ENCODE data around the gene RUVBL1.
A peak's percentile ranks its signal among the peaks of the same experiment; 100 is the strongest.
"Not testable (repeated sequence)": the region's sequence is repeated elsewhere in the genome, so short reads cannot be mapped to it uniquely, and the experiment has no call there.

RUVBL1 gene

DNA sequence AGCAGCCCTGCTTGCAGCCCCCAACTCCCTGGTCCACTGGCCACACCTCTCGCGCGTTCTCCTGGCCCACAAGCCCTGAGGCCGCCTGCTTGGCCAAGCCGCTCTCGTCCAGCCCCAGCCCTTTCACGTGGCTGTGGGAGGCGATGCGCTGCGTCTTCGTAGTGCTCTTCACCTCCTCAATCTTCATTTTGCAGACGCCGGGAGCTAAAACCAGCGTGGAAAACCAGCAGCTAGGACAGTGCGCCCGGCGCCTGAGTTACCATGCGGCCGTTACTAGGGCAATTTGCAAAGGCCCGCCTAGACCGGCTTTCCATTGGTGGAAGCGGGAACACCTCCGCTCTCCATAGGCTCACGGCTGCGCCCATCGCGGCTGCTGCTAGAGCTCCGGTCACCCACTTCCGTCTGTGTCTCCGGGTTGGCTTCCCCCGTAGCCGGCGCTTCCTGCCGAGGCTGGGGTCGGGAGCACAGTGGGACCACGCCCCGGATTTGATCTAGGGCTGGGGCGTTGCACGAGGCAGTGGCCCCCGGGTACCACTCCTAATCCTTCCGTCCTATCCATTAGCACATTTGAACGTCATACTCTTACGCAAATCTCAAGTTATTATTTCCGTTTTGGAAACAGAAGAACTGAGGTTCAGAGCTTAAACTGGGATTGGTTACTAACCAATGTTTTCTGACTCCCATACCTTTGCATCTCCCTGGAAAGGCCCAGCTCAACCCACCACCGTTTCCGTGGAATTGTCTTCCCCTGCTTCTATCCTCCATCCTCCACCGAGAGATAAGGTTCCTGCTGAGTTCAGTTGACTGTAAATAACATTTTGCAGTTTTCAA is at the start of gene RUVBL1:
RUVBL1 (minus strand) TSS at position 275 of the 831 bp plus-strand sequence; CDS start at position 187, 88 bp downstream.
- DNase-seq (ENCODE audit: low read depth), result peak; percentile 89

DNA sequence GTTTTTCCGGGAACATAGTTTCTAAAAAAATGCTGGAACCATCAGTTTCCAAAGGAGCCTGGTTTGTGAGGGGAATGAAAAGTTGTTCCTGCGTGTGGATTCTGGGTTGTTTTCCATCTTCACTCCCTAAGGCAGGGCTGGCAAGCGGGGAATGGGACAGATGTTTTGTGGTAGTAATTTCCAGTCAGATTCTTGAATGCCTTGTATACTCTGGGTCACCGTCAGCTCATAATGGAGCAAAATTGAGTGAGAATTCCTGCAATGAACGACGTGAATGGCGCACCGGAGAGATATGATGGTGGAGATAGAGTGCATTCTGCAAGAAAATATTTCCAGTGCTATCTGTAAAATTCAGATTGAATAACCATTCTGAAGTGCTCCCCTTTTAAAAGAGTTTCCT is 49.6 kb upstream of the RUVBL1 start:
- DNase-seq (ENCODE audit: low read depth), result no peak

DNA sequence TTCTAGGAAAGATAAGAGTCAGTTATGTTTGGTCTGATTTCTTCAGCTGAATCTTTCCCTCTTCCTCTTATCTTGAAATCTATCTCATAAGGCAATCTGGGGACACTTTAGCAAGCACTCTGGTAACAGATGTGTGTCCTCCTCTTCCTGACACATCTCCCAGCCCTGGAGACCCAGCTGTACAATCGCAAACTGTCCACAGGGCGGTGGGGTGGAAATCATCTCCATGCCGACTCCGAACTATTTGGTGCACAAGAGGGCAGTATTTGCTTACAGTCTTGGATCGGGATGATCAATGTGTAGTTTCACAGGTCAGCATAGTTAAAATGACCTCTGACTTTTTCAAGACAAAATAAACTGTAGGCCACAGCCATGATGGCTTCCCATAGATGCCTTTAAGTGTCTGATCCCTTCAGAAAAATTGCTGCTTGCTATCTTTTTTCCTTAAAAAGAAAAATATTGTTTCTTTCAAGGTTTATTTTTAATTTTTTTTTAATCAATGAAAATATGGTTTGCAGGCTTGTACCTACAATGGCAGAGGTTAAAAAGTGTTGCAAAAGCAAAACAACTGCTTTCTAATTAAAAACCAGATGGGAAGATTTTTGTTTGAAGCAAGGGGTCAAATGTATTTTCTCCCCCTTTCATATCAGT is 47.4 kb upstream of the RUVBL1 start:
- no peak for DNase-seq (ENCODE audit: low read depth)

DNA sequence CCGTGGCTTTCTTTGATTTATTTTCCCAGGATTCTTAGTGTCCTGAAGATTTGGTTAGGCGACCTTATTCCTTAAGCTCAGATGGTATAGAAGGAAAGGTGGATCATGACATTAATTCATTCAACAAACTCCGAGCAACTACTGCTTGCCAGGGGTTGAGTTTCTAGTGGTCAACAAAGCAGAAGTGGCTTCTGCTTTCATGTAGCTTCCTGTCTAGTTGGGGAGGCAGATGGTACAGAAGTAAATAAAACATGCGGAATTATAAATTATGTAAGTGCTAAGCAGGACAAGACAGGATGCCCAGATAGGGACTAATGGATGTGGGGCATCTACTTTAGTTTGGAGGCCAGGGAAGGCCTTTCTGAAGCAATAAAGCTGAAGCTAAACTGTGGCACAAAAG is 45.2 kb upstream of the RUVBL1 start:
- no peak for DNase-seq (ENCODE audit: low read depth)

DNA sequence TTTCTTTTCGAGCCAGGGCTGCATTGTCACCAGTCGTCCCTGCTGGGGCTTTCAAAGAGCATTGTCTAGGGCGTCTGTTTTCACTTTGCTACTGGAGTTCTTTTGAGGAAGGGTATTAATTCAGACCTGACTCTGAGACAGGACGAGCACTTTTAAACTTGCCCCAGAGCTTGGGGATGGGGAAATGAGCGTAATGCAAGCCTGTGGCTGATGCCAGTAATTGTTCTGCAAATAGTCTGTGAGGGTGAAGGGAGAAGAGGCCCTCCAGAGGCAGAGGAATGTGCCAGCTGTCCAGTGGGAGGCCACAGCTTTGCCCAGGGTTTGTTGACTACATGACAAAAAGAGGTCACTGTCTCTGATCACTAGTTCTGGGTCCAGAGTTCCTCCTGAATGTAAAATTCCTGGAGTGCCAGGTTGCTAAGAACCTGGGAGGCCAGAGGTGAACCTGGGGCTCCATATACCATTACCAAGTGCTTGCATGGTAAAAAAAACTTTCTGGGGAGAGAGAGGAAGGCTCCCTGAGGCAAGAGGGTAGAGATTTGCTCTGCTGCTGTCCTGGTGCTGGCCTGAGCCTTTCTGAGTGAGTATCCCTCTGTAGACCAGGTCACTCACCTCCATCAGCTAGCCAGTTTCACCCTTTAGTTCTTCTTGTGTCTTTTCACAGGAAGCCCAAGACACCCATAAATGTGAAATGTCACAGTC is 44.5 kb upstream of the RUVBL1 start:
- no peak for DNase-seq (ENCODE audit: low read depth)

DNA sequence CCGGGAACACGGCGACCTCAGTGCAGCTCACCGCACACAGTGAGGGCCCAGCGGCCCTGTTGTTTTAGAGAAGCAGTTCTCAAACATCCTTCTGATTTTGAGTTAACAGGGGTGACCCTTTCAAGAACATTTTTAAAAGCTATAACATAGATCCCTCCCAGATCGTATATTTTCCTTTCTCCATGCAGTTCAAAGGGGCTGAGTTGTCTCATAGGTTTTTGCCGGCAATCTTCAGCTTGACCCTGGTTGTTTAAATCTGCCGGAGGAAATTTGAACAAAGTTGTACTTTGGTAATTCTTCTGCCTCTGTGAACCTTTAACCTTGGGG is 44.0 kb upstream of the RUVBL1 start:
- no peak for DNase-seq (ENCODE audit: low read depth)

DNA sequence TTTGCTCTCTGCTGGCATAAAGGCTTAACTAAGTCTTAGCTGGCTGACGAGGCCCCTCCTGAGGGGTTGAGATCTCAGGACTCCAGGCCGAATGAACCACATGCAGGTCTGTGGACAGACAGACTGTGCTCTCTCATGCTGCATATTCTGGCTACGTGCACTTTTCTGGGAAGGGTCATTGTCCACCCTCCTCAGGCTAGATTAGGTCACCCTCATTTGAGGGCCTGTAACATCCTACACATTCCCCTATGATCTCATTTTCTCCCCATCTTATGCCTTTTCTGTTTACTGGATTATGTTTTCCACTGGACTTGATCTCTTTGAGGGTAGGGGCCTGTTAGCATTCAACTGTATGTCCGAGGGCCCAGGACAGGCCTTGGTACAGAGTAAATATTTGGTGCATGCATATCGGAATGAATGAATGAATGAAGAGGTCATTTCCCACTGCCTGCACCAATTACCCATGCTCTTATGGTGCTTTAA is 43.4 kb upstream of the RUVBL1 start:
- DNase-seq (ENCODE audit: low read depth), result no peak

DNA sequence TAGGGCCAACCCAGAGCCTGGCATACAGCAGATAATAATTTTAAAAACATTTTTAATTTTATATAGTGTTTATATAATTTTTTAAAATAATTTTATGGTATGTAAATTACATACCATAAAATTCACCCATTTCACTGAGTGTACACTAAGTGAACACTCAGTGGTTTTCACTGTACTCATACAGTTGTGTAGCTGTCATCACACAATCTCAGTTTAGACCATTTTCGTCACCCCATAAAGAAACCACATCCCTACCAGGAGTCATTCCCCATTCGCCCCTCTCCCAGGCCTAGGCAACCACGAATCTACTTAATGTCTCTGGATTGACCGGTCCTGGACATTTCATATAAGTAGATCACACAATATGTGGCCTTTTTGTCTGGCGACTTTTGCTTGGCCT is 39.8 kb upstream of the RUVBL1 start:
- DNase-seq (ENCODE audit: low read depth), result no peak

DNA sequence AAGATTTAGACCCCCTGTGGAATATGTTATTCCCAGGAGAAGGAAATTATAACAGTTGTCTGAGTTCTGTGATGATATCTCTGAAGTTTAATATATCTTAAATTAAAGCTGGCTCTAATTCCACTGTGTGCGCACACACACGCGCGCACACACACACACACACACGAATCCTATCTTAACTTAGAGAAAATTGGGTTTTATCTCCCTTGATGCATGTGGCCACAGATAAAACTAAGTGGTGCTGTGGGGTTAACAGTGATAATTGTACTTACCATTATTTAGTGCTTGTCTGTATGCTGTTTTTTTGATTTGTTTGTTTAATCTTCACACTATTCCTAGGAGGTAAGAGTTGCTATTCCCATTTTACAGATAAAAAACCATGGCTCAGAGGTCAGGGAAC is 37.0 kb upstream of the RUVBL1 start:
- DNase-seq (ENCODE audit: low read depth), result no peak

DNA sequence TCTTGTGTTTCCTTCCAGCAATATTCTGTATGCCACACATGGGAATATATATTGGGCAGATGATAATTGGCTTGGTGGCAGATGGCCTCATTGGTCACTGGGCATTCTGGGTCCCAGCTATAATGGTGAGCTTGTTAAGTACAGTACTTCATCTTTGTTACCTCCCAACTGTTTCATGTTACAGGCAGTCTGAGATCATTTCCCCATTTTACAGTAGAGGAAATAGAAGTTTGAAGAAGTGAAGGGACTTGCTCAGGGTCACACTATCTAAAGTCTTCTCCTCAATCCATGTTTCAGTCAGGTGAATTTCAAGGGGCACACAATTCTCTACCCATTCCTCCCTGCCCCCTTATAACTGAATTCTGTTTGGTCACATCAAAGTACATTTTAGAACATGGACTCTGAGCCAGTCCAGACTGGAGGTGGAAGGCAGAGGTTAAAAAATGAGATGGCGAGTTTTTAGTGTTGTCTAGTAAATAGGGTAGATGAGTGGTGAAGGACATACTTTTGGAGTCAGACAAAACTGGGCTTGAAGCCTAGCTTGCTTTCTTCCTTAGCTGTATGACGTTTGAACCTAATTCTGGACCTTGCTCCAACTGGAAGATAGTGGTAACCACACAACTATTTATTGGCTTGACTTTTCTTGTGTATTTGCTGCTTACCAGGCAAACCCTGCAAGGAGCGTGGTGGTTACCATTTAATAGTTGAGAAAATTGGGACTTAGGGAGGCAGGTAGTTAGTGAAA is 32.2 kb upstream of the RUVBL1 start:
- DNase-seq (ENCODE audit: low read depth), result no peak

DNA sequence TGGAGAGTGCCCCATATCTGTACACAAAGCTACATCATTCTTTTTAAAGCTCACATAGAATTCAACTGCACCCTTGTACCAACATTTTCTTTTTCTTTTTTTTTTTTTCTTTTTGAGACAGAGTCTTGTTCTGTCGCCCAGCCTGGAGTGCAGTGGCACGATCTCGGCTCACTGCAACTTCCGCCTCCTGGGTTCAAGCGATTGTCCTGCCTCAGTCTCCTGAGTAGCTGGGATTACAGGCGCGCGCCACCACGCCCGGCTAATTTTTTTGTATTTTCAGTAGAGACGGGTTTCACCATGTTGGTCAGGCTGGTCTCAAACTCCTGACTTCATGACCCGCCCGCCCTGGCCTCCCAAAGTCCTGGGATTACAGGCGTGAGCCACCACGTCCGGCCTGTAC is 30.7 kb upstream of the RUVBL1 start:
- DNase-seq (ENCODE audit: low read depth), result not testable (repeated sequence)

DNA sequence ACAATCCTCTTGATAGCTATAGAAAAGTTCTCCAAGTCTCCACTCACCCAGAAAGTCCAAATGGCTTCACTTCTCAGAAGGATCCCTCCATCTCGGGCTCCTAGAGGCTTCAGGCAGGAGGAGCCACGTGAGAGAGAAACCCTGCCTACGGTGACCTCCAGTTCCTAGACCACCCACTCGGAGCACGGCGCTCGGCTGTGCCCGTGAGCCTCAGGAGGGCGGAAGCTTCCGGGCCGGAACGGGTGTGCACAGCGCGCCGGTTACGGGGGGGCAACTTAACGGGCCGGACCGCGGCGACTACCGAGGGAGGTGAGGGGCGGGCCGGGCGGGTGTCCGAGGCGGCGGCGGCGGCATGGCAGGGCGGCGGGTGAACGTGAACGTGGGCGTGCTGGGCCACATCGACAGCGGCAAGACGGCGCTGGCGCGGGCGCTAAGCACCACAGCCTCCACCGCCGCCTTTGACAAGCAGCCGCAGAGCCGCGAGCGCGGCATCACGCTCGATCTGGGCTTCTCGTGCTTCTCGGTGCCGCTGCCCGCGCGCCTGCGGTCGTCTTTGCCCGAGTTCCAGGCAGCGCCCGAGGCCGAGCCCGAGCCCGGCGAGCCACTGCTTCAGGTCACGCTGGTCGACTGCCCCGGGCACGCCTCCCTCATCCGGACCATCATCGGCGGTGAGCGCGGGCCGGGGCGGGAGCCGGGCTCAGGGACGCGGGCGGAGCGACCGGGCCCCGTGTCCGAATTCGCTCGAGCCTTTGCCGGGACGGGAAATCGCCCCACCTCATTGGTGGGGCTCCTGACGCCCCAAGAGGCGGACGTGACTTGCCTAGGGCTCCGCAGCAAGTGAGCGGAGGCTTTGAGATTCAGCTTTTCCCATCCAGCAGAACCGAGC is 29.8 kb upstream of the RUVBL1 start, which contains the start of gene EEFSEC:
EEFSEC (plus strand) TSS at position 326 of the 886 bp plus-strand sequence; CDS start at position 353, 27 bp downstream.
- peak; percentile 72 for DNase-seq (ENCODE audit: low read depth)

DNA sequence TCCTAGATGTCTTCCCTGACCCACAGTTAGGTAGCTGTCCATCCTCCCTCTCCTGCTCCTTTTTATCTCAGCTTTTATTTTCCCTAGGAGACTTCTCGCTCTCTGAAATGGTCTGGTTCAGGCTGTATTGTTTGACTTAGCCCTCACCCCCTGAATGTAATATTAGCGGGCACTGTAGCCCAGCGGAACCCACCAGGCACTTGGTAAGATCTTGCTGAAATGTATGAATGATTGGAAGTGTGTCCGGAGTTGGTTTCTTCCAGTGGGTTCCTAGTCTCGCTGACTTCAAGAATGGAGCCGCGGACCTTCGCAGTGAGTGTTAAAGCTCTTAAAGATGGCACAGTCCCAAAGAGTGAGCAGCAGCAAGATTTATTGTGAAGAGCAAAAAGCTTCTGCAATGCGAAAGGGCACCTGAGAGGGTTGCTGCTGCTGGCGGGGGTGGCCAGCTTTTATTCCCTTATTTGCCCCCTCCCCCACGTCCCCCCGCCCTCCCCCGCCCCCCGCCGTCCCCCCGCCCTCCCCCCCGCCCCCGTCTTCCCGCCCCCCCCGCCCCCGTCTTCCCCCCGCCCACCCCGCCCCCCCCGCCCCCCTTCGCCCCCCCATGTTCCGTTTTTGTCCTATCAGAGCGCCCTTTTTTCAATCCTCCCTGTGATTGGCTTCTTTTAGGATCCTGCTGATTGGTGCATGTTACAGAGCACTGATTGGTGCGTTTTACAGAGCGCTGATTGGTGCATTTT is 29.0 kb upstream of the RUVBL1 start:
- no peak for DNase-seq (ENCODE audit: low read depth)

DNA sequence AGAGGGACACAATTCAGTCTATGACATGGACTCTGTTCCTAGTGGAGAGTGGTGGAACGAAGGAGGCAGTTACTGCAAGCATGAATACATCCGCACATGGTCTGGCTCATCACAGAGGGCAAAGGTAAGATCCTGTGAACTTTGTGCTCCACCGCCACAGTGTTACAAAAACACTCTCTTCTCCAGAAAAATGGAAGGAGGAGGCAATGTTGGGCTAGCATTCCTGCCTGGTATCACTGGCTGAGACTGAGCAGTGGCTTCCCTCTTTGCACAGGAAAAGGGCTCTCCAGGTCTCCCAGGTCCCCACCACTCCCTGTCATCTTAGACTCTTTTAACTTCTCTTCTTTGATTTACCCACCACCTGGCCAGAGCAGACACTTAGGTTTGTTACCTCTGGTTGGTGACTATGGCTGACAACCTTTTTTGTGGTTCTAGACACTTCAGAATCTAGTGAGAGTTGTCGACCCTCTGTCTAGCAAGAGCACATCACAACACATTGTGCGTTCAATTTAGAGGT is 28.2 kb upstream of the RUVBL1 start:
- DNase-seq (ENCODE audit: low read depth), result no peak

DNA sequence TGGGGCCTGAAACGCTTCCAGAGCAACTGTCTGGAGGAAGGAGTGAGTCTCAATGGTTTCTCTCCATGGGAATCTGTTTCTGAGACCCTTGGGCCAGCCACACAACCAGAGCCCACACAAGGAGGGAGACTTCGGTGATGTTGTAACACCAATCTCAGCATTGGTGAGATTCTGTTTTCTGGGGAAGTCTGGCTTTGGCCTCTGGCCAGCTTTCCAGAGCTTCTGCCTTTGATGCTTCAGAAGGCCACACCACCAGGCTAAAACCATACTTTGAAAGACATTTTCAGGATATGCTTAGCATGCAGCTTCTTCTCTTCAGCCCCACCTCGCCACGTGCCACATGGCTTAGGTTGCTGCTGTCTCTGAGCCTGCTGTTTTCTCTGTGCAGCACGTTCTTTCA is 26.0 kb upstream of the RUVBL1 start:
- no peak for DNase-seq (ENCODE audit: low read depth)

DNA sequence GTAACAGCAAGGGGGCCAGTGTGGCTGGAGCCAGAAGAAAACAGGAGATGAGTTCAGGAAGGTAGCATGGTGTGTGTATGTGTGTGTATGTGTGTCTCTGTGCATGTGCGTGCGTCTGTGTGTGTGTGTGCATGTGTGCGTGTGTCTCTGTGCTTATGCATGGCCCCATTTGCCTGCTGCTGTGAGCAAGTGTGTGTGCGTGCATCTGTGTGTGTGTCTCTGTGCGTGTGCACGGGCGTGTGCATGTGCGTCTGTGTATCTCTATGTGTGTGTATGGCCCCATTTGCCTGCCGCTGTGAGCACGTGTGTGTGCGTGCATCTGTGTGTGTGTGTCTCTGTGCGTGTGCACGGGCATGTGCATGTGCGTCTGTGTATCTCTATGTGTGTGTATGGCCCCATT is 22.6 kb upstream of the RUVBL1 start:
- DNase-seq (ENCODE audit: low read depth), result no peak

DNA sequence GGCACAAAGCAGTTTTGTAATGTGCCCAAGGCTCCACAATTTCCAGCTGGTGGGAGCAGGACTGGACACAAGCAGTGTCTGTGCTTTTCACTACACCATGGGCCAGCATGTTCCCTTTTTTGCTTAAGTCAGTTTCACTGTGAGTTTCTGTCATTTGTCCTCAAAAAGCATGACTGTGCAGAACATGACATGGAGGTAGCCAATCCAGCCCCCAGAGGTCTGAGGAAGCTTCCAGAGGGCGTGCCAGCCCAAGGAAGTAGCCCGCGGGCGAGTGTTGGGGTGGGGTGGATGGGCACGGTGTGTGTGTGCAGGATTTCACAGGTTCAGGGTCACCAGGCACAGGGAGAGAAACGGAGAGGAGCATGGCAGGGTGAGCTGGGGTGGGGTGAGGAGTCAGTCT is 21.7 kb upstream of the RUVBL1 start:
- no peak for DNase-seq (ENCODE audit: low read depth)

DNA sequence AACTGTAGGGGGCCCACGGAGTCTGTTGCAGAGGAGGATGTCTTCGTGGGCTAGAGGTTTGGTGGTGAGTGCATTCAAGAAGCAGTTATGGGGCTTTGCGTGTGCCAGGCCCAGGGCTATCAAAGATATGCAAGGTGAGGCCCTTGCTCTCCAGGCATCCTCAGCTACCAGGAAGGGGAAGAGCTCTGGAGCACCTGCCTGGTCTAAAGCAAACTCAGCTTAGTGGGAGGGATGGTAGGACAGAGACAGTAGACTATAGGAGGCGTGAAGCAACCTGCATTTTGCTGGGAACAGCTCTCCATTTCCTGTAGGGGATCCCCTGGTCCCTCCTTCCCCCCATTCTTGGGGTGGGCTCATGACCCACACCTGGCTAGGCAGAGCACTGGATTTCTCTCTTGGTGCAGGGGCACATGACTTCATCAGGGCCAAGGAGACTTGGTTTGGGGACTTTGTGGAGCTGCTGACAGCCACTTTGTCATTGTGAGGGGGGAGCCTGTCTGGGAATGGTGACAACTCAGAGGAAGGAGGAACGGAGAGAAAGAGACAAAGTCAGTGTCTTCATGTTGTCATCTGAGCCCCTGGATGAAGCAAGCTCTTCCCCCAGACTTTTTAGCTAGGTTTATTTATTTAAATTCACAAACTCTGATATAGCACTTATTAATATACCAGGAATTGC is 21.0 kb upstream of the RUVBL1 start:
- DNase-seq (ENCODE audit: low read depth), result no peak

DNA sequence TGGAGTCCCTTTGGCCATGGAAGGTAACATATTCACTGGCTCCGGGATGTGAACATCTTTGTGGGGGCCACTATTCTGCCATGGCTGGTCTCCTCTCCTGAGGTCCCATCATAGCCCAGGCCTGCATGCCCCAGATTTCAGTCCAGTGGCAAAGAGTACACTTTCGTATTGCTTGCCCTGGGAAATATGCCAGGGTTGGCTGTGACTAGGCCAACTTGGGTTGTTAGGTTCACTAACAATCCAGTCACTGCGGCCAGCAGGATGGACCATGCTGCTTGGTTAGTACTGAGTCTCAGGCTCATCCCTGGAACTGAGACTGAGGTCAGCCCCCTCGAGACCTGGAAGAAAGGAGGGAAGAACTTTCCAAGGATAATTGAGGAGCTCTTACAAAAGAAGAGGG is 19.9 kb upstream of the RUVBL1 start:
- no peak for DNase-seq (ENCODE audit: low read depth)

Measured in stimulated activated CD8-positive, alpha-beta memory T cell treated with anti-CD3 and anti-CD28 coated beads, Interleukin-12 subunit alpha, Interleukin-12 subunit beta, amount 100 ng/mL, for 1 hour (primary cell).